ENCODE data around the gene NTN1. TPM values are rescaled to one million over a fixed set of nuclear protein-coding genes. Genes with fewer than 3 reads are reported as not detected.
A peak's percentile ranks its signal among the peaks of the same experiment; 100 is the strongest.

The NTN1 gene
- polyA plus RNA-seq, 1 experiment = 0.05 TPM

GRCh38 chr17:9224485-9224884 is 203.2 kb downstream of the NTN1 start:
- POLR2A ChIA-PET = no interaction called here
- DNase-seq (ENCODE audit: low read depth, low spot score) = no peak
- H3K27ac ChIP-seq (ENCODE audit: low read depth, low read length) = no peak overlapping the region
- H3K4me3 ChIP-seq (ENCODE audit: low read depth, low read length) = no peak overlapping the region
- H3K27me3 ChIP-seq (ENCODE audit: control insufficient read depth, insufficient read depth, low read length) = no peaks in the 10 kb centered on the region
- CTCF ChIA-PET = no interaction called here
- H3K9me3 ChIP-seq (ENCODE audit: control insufficient read depth, insufficient read depth, low read length) = peaks cover 3% of the 10 kb centered on the region; the same call in 1 of the 2 replicates
- TF ChIP-seq CTCF (IDR thresholded peaks at IDR 0.05; ENCODE audit: low read depth, low read length) = no peak

- H3K27ac ChIP-seq (ENCODE audit: low read depth, low read length) = no peak overlapping the region
- H3K9me3 ChIP-seq (ENCODE audit: control insufficient read depth, insufficient read depth, low read length) = peaks cover 3% of the 10 kb centered on the region; the same call in 1 of the 2 replicates
- CTCF ChIA-PET = interaction anchor here (0.6 kb wide), 1 partner anchor 296 kb away, joined by 5 read pairs; no protein-coding TSS in a partner anchor
- DNase-seq (ENCODE audit: low read depth, low spot score) = no peak
- no peak overlapping the region for H3K4me3 ChIP-seq (ENCODE audit: low read depth, low read length)
- peak; percentile 1; the same call in 1 of the 2 replicates for TF ChIP-seq CTCF (IDR thresholded peaks at IDR 0.05; ENCODE audit: low read depth, low read length)
- no peaks in the 10 kb centered on the region for H3K27me3 ChIP-seq (ENCODE audit: control insufficient read depth, insufficient read depth, low read length)
- POLR2A ChIA-PET = no interaction called here
Measured at GRCh38 chr17:9225305-9226101, 204.2 kb downstream of the NTN1 start.

- no peak for TF ChIP-seq CTCF (IDR thresholded peaks at IDR 0.05; ENCODE audit: low read depth, low read length)
- no peak overlapping the region for H3K27ac ChIP-seq (ENCODE audit: low read depth, low read length)
- no peak for DNase-seq (ENCODE audit: low read depth, low spot score)
- ChIA-PET CTCF (interaction anchor here (0.6 kb wide), 1 partner anchor 296 kb away, joined by 5 read pairs; no protein-coding TSS in a partner anchor), POLR2A (no interaction called here)
- H3K4me3 ChIP-seq (ENCODE audit: low read depth, low read length) = no peak overlapping the region
- peaks cover 3% of the 10 kb centered on the region; the same call in 1 of the 2 replicates for H3K9me3 ChIP-seq (ENCODE audit: control insufficient read depth, insufficient read depth, low read length)
- no peaks in the 10 kb centered on the region for H3K27me3 ChIP-seq (ENCODE audit: control insufficient read depth, insufficient read depth, low read length)
Measured at GRCh38 chr17:9226130-9226793, 205.0 kb downstream of the NTN1 start.

- H3K27me3 ChIP-seq (ENCODE audit: control insufficient read depth, insufficient read depth, low read length) = no peaks in the 10 kb centered on the region
- no peak for DNase-seq (ENCODE audit: low read depth, low spot score)
- TF ChIP-seq CTCF (IDR thresholded peaks at IDR 0.05; ENCODE audit: low read depth, low read length) = no peak
- ChIA-PET CTCF (no interaction called here), POLR2A (interaction anchor here (0.7 kb wide), 1 partner anchor 10 kb away, joined by 4 read pairs; no protein-coding TSS in a partner anchor)
- no peak overlapping the region for H3K4me3 ChIP-seq (ENCODE audit: low read depth, low read length)
- peaks cover 7% of the 10 kb centered on the region; the same call in 1 of the 2 replicates for H3K9me3 ChIP-seq (ENCODE audit: control insufficient read depth, insufficient read depth, low read length)
- H3K27ac ChIP-seq (ENCODE audit: low read depth, low read length) = no peak overlapping the region
Measured at GRCh38 chr17:9226794-9227135, 205.5 kb downstream of the NTN1 start.
